ENCODE results near the gene EXD2. TPM values are rescaled to one million over a fixed set of nuclear protein-coding genes. Genes with fewer than 3 reads are reported as not detected.
"Not testable (repeated sequence)": the region's sequence is repeated elsewhere in the genome, so short reads cannot be mapped to it uniquely, and the experiment has no call there.

The EXD2 gene
- polyA plus RNA-seq, 1 donor, result 16.2 TPM

DNA sequence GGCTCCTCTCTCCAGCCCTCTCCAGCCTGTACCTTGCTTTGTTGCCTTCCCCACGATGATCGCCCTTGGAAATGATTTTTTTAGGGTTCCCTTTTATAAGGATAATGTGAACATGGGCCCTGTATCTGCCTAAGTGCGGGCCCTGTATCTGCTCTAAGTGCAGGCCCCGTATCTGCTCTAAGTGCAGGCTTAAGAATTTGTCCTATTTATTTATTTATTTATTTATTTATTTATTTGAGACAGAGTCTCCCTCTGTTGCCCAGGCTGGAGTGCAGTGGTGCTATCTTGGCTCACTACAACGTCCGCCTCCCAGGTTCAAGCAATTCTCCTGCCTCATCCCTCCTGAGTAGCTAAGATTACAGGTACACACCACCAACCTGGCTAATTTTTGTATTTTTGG is 91.2 kb downstream of the EXD2 start:
- no peak for DNase-seq

DNA sequence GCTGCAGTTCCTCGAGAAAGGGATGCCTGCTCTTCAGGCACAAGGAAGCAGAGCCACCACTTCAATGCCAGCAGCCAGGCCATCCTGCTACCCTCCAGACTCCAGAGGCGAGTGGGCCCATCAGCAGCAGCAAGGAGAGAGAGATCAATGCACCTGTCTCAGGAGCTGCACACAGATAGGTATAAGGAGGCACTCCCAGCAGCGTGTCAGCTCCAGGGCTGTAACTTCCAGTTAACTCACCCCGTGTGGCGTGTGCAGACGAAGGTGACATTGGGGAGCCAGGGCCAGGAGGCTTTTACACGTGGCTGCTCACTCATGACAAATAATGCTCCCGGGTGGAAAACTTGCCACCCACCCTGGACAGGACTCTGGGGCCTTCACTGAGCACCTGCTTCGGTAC is 92.9 kb downstream of the EXD2 start:
- no peak for DNase-seq

- no peak for DNase-seq
These were observed 94.5 kb downstream of the EXD2 start for GRCh38 chr14:69285661-69286255.

GRCh38 chr14:69287098-69288010 is 96.1 kb downstream of the EXD2 start:
- no peak for DNase-seq

DNA sequence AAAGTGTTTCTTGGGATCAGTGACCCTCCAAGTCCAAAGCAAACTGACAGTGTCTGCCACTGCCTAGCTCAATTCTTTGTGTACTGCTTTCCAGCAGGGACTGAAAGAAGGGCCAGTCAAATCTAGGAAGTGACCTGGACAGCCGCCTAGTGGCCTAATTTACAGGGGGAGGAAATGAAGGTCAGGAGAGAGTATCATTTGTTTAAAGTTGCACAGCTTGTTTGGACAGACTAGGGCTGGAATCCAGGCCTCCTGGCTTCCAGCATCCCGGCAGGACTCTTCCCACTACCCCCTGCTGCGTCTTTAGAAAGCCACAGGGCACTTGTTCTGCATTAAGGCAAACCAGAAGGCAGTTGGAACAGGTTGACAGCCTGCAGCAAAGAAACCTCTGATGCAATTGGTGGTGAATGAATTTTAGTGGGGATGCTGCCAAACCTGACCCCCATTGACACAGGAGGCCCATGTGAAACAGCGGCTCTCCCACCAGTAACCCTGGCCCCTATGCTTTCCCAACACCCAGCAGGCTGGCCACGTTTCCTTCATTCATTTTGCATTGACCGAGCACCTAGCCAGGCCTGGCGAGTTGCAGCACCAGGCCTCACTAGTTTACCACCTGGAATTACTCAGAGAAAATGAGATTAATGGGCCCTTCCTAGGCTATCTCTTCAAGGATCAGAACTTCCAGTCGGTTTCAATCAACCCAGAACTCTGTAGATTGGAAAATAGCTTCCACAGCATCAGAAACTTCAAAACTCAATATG is 96.9 kb downstream of the EXD2 start:
- no peak for DNase-seq

DNA sequence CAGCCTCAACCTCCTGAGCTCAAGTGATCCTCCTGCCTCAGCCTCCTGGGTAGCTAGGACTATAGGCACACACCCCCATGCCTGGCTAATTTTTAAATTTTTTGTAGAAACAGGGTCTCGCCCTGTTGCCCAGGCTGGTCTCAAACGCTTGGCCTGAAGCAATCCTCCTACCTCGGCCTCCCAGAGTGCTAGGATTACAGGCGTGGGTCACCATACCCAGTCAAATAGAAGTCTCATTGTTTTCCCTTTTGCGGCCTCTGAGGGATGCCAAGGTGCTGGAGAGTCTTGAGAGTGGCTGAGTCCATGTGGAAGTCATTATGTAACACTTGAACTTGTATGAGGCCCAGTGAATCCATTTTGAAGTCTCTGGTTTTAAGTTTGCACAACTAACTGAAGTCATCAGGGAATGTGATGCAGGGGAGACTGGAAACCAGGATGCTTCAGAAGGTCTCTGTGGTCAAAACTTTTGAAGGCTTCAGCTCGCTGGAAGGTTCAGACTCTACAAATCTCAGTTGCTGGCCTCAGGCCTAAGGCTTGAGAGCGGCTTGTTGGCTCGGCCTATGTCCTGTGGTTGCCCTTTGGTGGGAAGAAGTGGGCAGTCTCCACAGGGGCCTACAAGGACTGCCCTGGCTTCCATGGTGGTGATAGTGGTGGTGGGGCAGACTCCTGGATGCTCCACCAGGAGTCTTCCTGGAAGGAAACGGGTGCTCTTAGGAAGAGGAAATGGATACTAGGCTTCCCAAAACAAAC is 97.8 kb downstream of the EXD2 start:
- DNase-seq, result no peak

- DNase-seq, result no peak
These were observed 98.7 kb downstream of the EXD2 start for GRCh38 chr14:69289811-69290520.

DNA sequence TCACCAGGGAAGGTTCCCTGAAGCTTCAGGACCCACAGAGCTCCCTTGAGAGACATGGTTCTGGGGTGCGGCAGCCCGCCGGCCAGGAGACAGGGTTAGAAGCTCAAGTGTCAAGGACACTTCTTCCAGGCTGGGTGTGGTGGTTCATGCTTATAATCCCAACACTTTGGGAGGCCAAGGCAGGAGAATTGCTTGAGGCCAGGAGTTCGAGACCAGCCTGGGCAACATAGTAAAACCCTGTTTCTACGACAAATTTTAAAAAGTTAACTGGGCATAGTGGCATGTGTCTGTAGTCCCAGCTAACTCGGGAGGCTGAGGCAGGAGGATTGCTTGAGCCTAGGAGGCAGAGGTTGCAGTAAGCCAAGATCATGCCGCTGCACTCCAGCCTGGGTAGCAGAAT is 99.6 kb downstream of the EXD2 start:
- DNase-seq, result not testable (repeated sequence)

DNA sequence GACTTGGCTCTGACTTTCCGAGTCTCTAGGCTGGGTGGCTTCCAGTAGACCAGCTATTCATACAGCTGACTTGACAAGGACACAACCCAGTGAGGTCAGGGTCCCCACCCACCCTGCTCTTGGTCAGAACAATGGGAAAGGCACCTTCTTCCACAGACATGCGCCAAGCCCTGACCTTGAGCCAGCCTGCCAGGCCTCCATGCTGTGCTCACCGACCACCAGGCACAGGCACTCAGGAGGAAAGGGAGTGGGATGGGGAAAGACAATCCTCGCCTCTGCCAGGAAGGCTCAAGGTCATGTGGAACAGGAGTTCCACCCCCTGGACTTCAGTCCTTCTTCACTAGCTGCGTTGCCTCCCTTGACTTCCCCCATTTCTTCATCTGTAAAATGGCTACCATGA is 100.1 kb downstream of the EXD2 start:
- no peak for DNase-seq

GRCh38 chr14:69291891-69292561 is 100.7 kb downstream of the EXD2 start:
- no peak for DNase-seq

Other genes with a start within 250 kb of the EXD2 start
- 46.3 TPM for gene ACTN1, start 212.2 kb upstream of the EXD2 start, polyA plus RNA-seq (ENCODE audit: insufficient read length)
- gene DCAF5, start 38.4 kb upstream of the EXD2 start, polyA plus RNA-seq (ENCODE audit: insufficient read length), result 46.9 TPM
- 25.7 TPM for gene GALNT16, start 68.7 kb downstream of the EXD2 start, polyA plus RNA-seq (ENCODE audit: insufficient read length)
- 127 TPM for gene ERH, start 206.8 kb downstream of the EXD2 start, polyA plus RNA-seq (ENCODE audit: insufficient read length)
- 27.1 TPM for gene SLC39A9, start 207.2 kb downstream of the EXD2 start, polyA plus RNA-seq (ENCODE audit: insufficient read length)

Data from hindlimb muscle (tissue), 1 donor.